Kidney (tissue), 14 donors: ENCODE results near the gene ADAM33. TPM values are rescaled to one million over a fixed set of nuclear protein-coding genes. Genes with fewer than 3 reads are reported as not detected.

Experiments
- DNase-seq, 5 donors: peaks; one replicate each; pipeline ENCODE4 v3.0.0-alpha.2; 2013 to 2020
- FAIRE-seq: peaks from 2 replicates; lab custom pipeline; 2012; peaks lifted over from hg19 to GRCh38; lab: Jason Lieb, UNC
- H3K27ac ChIP-seq, 2 donors: one replicate each; pipeline ENCODE4 v1.7.0; 2013; ENCODE audit warnings: low read depth in 2 of 2, low read length in 2 of 2, inconsistent platforms in 1 of 2
- H3K27me3 ChIP-seq: one replicate; pipeline ENCODE4 v1.7.1; 2013; ENCODE audit warnings: low read length, inconsistent platforms; ENCODE audit not compliant: control insufficient read depth, insufficient read depth
- H3K36me3 ChIP-seq, 3 donors: one replicate each; pipeline versions ENCODE4 v1.7.0 to v1.7.1; 2013; ENCODE audit warnings: low read length in 3 of 3, control low read depth in 1 of 3, inconsistent platforms in 1 of 3; ENCODE audit not compliant: insufficient read depth in 3 of 3, control insufficient read depth in 2 of 3
- H3K4me1 ChIP-seq, 3 donors: one replicate each; pipeline versions ENCODE4 v1.7.0 to v1.7.1; 2013; ENCODE audit warnings: low read length in 3 of 3, inconsistent platforms in 1 of 3, low read depth in 1 of 3; ENCODE audit not compliant: control insufficient read depth in 2 of 3, insufficient read depth in 2 of 3
- H3K4me3 ChIP-seq, 3 donors: one replicate each; pipeline versions ENCODE4 v1.7.0 to v1.8.1; 2013; ENCODE audit warnings: low read length in 3 of 3, control low read depth in 1 of 3, inconsistent platforms in 1 of 3
- H3K9ac ChIP-seq, 3 donors: one replicate each; pipeline versions ENCODE4 v1.7.0 to v1.7.1; 2013; ENCODE audit warnings: low read length in 3 of 3, control low read depth in 1 of 3, inconsistent platforms in 1 of 3
- H3K9me3 ChIP-seq, 3 donors: one replicate each; pipeline versions ENCODE4 v1.7.0 to v1.7.1; 2013; ENCODE audit warnings: low read length in 3 of 3, control low read depth in 1 of 3, inconsistent platforms in 1 of 3; ENCODE audit not compliant: control insufficient read depth in 2 of 3, insufficient read depth in 1 of 3
- intact Hi-C: fragments of 100-400 bp; cut with DNase I; formaldehyde crosslinking; loops from one replicate; pipeline ENCODE4 v1.11.1; 2022
- polyA plus RNA-seq: library from polyadenylated mRNA; stranded (reverse); fragments of 350-450 nt; fragmentation: Illumina TruSeq; extraction: RNeasy Lipid Tissue Mini Kit (QIAGEN cat#74804); gene quantifications from one replicate; pipeline ENCODE4 v1.2.3, GENCODE V29; 2014; ENCODE audit warnings: low read depth, low replicate concordance; ENCODE audit not compliant: insufficient read depth
- total RNA-seq: library from RNA; stranded (reverse); fragmentation: NEBNext Ultra II Directional; extraction: Animal tissue kit (Norgen Biotek cat#: 25700); gene quantifications from one replicate; pipeline ENCODE4 v1.2.1, GENCODE V29; 2021
- TF ChIP-seq, protein P1 (sequence below): IDR thresholded peaks from 3 replicates; pipeline ENCODE4 v1.5.1; 2012; ENCODE audit warnings: mild to moderate bottlenecking, moderate library complexity, borderline replicate concordance; ENCODE audit not compliant: insufficient read depth; ENCODE audit errors: extremely low read depth
- donor health status: control.
- donor health status: control.
- donor health status: control.
- donor health status: control.
- donor health status: control.
- donor health status: DM: yes; HTN: yes; CAD: no.
- donor health status: Normal renal cell carcinoma (clear cell type).

The ADAM33 gene
- total and polyA plus RNA-seq, 2 donors from 2014 or later, result 4.1 to 4.3 TPM

- Histone ChIP-seq H3K36me3 (no peaks in the 10 kb centered on the region), H3K9ac (no peak overlapping the region), H3K9me3 (no peaks in the 10 kb centered on the region), H3K27me3 (peaks cover 9% of the 10 kb centered on the region), H3K4me1 (no peaks in the 10 kb centered on the region), H3K4me3 (no peak overlapping the region), H3K27ac (no peak overlapping the region)
- DNase-seq (no peak), FAIRE-seq (no peak)
- intact Hi-C loops, result no loop called here
- TF ChIP-seq, protein P1, sequence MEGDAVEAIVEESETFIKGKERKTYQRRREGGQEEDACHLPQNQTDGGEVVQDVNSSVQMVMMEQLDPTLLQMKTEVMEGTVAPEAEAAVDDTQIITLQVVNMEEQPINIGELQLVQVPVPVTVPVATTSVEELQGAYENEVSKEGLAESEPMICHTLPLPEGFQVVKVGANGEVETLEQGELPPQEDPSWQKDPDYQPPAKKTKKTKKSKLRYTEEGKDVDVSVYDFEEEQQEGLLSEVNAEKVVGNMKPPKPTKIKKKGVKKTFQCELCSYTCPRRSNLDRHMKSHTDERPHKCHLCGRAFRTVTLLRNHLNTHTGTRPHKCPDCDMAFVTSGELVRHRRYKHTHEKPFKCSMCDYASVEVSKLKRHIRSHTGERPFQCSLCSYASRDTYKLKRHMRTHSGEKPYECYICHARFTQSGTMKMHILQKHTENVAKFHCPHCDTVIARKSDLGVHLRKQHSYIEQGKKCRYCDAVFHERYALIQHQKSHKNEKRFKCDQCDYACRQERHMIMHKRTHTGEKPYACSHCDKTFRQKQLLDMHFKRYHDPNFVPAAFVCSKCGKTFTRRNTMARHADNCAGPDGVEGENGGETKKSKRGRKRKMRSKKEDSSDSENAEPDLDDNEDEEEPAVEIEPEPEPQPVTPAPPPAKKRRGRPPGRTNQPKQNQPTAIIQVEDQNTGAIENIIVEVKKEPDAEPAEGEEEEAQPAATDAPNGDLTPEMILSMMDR, result no peak
Measured at GRCh38 chr20:3674995-3675900, 6.6 kb downstream of the ADAM33 start.

GRCh38 chr20:3674447-3674846 is 7.4 kb downstream of the ADAM33 start:
- Histone ChIP-seq H3K9ac (no peak overlapping the region), H3K4me3 (no peak overlapping the region), H3K27ac (no peak overlapping the region), H3K27me3 (peaks cover 9% of the 10 kb centered on the region), H3K9me3 (no peaks in the 10 kb centered on the region), H3K4me1 (no peaks in the 10 kb centered on the region), H3K36me3 (no peaks in the 10 kb centered on the region)
- DNase-seq (peak in 1 of 5 donors; percentile 53), FAIRE-seq (no peak)
- intact Hi-C loops, result no loop called here
- TF ChIP-seq, protein P1, result no peak

DNA sequence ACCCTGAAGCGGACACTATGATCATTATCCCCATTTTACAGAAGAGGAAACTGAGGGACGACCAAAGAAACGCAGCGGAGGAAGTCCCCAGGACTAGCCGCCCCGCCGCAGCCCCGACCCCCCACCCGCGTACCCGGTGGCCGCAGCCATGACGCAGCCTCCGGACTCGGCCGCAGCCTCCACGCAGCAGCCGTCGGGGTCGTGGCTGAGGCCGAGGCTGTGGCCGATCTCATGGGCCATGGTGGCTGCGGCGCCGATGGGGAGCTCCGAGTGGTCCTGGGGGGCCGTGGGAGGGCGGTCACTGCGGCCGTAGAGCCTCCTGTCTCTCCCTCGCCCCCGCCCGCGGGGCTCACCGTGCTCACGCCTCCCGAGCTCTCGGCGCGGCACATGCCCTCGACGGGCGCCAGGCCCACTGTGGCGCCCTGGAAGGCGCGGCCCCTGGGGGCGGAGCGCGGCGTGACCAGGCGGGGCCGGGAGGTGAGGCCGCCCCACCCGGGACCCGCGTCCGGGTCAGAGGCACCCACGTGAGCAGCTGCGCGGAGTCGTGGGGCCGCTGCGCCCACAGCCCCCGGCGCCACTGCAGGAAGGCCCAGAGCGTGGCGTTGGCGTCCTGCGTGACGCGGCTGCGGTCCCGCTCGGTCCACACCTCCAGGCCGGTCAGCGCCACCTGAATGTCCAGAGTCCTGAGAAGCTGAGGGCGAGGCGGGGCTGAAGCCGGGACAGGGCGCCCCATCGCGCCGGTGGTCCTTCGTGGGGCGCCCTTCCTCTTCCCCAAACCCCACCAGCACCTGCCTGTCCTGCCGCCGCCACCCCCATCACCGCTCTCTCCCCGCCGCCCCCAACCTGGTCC is 8.4 kb downstream of the ADAM33 start:
- FAIRE-seq (no peak), DNase-seq (no peak)
- H3K36me3 ChIP-seq, result no peaks in the 10 kb centered on the region
- H3K4me3 ChIP-seq, result no peak overlapping the region
- peaks cover 9% of the 10 kb centered on the region for H3K27me3 ChIP-seq
- intact Hi-C loops, result no loop called here
- TF ChIP-seq, protein P1, result no peak
- H3K9ac ChIP-seq, result no peak overlapping the region
- H3K27ac ChIP-seq, result no peak overlapping the region
- H3K4me1 ChIP-seq, result no peaks in the 10 kb centered on the region
- no peaks in the 10 kb centered on the region for H3K9me3 ChIP-seq
